ENCODE data around the gene CCK. TPM values are rescaled to one million over a fixed set of nuclear protein-coding genes. Genes with fewer than 3 reads are reported as not detected.

Gene CCK
- total RNA-seq, 1 donor from 2014 or later: not detected

DNA sequence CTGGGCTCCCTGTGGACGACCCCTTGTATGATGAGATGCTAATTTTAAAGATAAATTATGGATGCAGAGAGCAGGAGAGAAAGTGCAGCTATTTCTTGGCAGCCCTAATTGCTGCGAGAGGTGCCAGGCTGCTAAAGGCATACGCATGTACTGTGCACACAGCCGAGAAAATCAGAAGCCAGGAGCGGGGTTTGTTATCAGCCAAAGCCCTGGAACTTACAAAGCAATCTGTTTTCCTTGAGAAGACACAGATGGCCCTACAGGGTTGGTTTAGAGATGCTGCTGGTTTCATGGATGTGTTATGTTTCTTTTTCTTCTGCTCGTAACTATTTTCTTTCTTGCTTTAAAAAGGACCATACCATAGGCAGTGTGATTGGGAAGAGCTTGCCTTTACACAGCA, 11.7 kb upstream of the CCK start:
- no peak for DNase-seq (ENCODE audit: extremely low spot score in 2 of 2)
- Histone ChIP-seq H3K27me3 (no peaks in the 10 kb centered on the region), H3K4me1 (no peaks in the 10 kb centered on the region), H3K4me3 (no peak overlapping the region), H3K9me3 (no peaks in the 10 kb centered on the region), H3K36me3 (no peaks in the 10 kb centered on the region), H3K27ac (no peak overlapping the region)
- intact Hi-C loops (cut with DNase I): no loop called here
- TF ChIP-seq POLR2AphosphoS5 (IDR thresholded peaks at IDR 0.05; ENCODE audit: insufficient read depth in 1 of 2, low read depth in 1 of 2): no peak
- TF ChIP-seq POLR2A (IDR thresholded peaks at IDR 0.05): no peak
- TF ChIP-seq, protein P1, sequence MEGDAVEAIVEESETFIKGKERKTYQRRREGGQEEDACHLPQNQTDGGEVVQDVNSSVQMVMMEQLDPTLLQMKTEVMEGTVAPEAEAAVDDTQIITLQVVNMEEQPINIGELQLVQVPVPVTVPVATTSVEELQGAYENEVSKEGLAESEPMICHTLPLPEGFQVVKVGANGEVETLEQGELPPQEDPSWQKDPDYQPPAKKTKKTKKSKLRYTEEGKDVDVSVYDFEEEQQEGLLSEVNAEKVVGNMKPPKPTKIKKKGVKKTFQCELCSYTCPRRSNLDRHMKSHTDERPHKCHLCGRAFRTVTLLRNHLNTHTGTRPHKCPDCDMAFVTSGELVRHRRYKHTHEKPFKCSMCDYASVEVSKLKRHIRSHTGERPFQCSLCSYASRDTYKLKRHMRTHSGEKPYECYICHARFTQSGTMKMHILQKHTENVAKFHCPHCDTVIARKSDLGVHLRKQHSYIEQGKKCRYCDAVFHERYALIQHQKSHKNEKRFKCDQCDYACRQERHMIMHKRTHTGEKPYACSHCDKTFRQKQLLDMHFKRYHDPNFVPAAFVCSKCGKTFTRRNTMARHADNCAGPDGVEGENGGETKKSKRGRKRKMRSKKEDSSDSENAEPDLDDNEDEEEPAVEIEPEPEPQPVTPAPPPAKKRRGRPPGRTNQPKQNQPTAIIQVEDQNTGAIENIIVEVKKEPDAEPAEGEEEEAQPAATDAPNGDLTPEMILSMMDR (IDR thresholded peaks at IDR 0.05): no peak

DNA sequence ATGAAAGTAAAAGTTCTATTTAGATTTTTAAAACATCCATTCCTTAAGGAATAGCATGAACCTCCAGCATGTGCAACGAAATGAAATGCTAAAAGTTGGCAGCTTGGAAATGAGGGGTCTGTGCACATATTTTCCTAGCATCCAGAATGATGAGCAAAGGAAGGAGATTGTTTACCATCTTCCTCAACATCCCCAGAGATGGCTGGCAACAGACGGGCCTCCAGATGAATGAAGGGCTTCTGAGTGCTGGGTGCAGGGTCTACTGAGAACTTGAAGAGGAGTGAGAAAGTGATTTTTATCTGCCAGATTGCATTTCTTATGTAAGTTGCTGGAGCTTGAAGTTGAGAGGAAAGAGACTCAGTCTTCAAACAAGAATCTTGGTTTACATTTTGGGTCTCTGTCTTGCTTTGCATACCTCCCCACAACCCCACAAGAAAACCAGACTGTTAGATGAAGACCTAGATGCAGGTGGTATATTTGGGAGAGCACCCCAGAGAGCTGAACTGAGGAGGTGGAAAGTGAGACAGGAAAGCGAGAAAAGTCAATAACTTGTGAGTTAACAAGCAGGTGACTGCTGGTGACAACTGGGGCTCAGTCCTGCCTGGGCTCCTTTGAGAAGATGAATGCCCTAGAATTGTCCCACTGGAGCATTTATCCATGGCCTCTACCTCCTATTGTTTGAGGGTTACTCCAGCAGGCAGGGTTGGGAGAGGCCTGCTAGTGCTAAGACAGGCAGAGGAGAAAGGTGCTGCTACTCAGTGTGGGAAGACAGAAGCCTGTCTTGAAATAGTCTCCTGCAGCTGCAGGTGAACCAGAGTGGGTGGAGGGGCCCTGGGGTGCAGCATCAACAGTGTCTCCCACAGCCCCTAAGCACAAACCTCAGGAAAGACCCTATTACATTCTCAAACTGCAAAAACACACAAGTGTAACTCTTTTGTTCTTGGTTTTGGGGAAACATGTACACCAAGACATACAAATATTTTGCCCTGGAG, 10.5 kb upstream of the CCK start:
- Histone ChIP-seq H3K27ac (no peak overlapping the region), H3K9me3 (no peaks in the 10 kb centered on the region), H3K36me3 (no peaks in the 10 kb centered on the region), H3K4me3 (no peak overlapping the region), H3K27me3 (no peaks in the 10 kb centered on the region), H3K4me1 (no peaks in the 10 kb centered on the region)
- TF ChIP-seq, protein P1 (IDR thresholded peaks at IDR 0.05): no peak
- no peak for TF ChIP-seq POLR2A (IDR thresholded peaks at IDR 0.05)
- no peak for TF ChIP-seq POLR2AphosphoS5 (IDR thresholded peaks at IDR 0.05; ENCODE audit: insufficient read depth in 1 of 2, low read depth in 1 of 2)
- intact Hi-C loops (cut with DNase I): no loop called here
- DNase-seq (ENCODE audit: extremely low spot score in 2 of 2): no peak

DNA sequence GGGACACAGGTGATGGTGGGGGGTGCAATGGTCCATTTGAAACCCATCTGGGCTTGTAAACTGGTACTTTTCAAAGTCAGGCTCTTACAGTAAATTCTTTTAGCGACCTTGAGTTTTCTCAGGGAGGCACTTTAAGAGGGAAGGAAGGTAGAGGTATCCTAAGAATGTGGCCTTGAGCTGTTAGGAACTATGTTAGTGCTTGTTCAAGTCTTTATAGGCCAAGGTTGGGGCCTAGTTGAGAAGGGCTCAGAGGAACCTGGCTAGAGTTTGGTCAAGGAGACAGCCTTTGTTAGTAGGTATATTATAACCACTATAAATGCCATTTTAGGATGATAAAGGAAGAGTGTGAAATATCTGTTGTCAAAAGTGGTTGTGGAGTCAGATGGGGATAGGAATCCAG, 9.2 kb upstream of the CCK start:
- intact Hi-C loops (cut with DNase I): no loop called here
- TF ChIP-seq POLR2AphosphoS5 (IDR thresholded peaks at IDR 0.05; ENCODE audit: insufficient read depth in 1 of 2, low read depth in 1 of 2): no peak
- TF ChIP-seq POLR2A (IDR thresholded peaks at IDR 0.05): no peak
- TF ChIP-seq, protein P1 (IDR thresholded peaks at IDR 0.05): no peak
- no peak overlapping the region for H3K27ac ChIP-seq

DNA sequence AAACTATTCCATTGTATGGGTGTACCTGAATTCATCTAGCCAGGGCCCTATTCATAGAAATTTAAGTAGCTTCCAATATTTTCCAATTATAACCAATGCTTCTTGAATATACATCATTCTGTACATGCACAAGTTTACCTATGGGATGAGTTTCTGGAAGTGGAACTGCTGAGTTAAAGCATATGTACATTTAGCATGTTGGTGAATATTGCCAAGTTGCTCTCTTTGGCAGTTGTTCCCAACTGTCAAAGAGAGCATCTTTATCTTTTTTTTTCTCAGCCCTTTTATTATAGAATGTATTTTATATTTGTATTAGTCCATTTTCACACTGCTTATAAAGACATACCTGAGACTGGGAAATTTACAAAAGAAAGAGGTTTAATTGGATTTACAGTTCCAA, 8.3 kb upstream of the CCK start:
- Histone ChIP-seq H3K4me3 (no peak overlapping the region), H3K36me3 (no peaks in the 10 kb centered on the region), H3K27ac (no peak overlapping the region), H3K4me1 (no peaks in the 10 kb centered on the region), H3K27me3 (no peaks in the 10 kb centered on the region), H3K9me3 (no peaks in the 10 kb centered on the region)
- TF ChIP-seq POLR2A (IDR thresholded peaks at IDR 0.05) (no peak), POLR2AphosphoS5 (IDR thresholded peaks at IDR 0.05; ENCODE audit: insufficient read depth in 1 of 2, low read depth in 1 of 2) (no peak)
- TF ChIP-seq, protein P1 (IDR thresholded peaks at IDR 0.05): no peak
- intact Hi-C loops (cut with DNase I): no loop called here
- DNase-seq (ENCODE audit: extremely low spot score in 2 of 2): no peak

More for the DNA sequence above, 9.2 kb upstream of the CCK start:
- DNase-seq (ENCODE audit: extremely low spot score in 2 of 2): no peak
- H3K27me3 ChIP-seq: no peaks in the 10 kb centered on the region
- H3K36me3 ChIP-seq: no peaks in the 10 kb centered on the region
- no peaks in the 10 kb centered on the region for H3K4me1 ChIP-seq
- no peaks in the 10 kb centered on the region for H3K9me3 ChIP-seq
- no peak overlapping the region for H3K4me3 ChIP-seq

DNA sequence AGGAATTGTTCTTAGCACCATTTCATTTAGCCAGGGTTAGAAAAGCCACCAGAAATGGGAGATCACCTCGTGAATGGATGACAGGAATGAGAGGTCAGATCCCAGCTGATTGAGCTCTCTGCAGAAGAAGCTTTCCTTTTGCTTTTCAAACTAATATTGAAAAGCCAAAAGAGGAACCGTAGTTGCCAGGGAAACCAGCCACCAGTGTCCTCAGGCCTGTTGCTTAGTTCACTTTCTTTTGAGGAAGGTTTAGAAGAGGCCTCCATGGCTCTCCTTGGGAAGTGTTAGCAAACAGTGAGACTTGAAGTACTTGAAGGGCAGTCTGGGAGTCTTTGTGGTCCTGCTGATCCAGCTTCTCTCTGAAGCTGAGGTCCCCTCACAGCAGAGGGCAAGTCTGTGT, 7.4 kb upstream of the CCK start:
- H3K27me3 ChIP-seq: no peaks in the 10 kb centered on the region
- no peak overlapping the region for H3K27ac ChIP-seq
- H3K36me3 ChIP-seq: no peaks in the 10 kb centered on the region
- H3K4me1 ChIP-seq: no peaks in the 10 kb centered on the region
- H3K9me3 ChIP-seq: no peaks in the 10 kb centered on the region
- no peak for DNase-seq (ENCODE audit: extremely low spot score in 2 of 2)
- intact Hi-C loops (cut with DNase I): no loop called here
- TF ChIP-seq POLR2A (IDR thresholded peaks at IDR 0.05) (no peak), POLR2AphosphoS5 (IDR thresholded peaks at IDR 0.05; ENCODE audit: insufficient read depth in 1 of 2, low read depth in 1 of 2) (no peak)
- TF ChIP-seq, protein P1 (IDR thresholded peaks at IDR 0.05): no peak
- H3K4me3 ChIP-seq: no peak overlapping the region
